ENCODE results near the gene CENPW.

The CENPW gene

DNA sequence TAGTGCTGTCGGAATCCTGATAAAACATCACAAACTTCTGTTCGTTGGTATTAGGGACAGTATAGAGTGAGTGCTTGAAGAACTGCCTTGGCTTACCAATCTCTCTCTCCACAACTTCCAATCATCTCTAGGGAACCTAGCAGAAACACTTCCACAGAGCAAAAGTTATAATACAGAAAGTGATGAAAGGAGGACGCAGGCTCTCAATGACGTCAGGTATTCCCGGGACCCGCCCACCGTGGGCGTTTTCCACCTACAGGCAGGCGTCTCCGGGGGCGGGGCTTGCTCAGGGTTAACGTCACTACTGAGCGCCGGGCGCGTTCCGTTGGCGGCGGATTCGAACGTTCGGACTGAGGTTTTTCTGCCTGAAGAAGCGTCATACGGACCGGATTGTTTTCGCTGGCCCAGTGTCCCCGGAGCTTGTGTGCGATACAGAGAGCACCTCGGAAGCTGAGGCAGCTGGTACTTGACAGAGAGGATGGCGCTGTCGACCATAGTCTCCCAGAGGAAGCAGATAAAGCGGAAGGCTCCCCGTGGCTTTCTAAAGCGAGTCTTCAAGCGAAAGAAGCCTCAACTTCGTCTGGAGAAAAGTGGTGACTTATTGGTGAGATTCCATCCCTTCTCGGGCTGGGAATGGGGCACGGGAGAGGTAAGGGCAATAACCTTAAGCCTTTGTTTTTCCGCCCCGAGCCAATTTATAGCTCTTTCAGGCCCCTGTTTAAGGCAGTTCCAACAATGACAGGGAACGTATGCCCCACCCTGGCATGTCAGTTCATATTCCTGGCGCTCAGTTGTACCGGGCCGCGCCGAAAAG, at the start of gene CENPW:
TSS of gene CENPW (plus strand) at position 320 of the 814 bp plus-strand sequence. CDS start at position 479, 159 bp downstream.
- DNase-seq: peak; percentile 92

DNA sequence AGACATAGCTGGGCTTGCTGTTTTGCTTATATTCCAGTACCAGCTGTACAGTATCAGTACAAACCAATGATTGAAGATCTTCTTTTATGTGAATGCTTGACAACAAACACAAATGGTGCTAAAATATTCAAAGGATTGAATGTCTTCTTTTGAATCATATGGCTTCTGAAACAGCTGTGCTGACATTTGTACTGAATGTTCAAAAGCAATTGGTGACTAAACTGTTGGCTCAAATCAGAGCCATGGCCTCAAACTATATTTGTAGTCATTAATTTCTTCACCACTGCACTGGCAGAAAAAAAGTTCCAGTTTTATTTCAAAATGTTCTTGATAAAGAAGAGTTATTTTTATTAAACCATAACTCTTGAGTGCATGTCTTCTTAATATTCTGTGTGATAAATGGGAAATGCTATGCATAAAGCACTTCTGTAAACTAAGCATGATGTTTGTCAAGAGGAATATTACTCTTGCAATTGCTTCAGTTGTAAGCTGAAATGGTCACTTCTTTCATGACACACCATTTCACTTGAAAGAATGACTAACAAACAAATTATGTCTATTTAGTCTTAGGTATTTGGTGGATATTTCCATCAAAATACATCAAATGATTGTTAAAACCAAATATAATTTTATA, 45.9 kb upstream of the CENPW start:
- no peak for DNase-seq

DNA sequence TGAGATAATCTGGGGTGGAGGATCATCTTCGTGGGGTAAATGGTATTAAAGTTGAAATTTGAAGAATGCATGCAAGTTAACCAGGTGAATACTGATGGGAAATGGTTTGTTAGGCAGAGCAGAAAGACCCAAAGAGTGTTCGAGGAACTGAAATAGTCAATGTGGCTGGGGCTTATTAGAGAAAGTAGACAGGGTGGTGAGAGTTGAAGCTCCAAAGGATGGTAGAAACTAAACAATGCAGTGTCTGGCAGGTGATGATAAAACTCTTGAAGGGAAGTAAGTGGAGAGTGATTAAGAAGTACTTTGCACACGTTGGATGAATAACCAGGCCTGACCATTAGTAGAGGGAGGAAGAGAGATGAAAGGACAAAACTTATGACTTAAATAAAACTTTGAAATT, 39.8 kb upstream of the CENPW start:
- DNase-seq: no peak

DNA sequence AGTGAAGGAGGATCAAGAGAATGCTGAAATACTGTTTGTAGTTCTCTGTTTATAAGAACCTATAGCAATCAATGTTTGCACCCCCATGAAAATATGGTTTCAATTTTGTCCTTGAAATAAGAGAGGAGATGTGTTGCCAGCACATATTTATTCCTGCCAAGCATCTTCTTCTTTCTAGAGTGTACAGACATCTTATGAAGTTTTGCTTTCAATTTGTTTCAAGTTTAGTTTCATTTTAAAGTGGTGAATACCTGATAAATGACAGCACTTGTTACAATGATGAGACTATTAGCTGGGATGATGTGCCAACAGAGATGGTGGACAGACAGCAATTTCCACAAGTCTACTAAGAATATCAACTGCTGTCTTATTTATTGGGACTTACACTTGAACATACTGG, 39.2 kb upstream of the CENPW start:
- DNase-seq: no peak

DNA sequence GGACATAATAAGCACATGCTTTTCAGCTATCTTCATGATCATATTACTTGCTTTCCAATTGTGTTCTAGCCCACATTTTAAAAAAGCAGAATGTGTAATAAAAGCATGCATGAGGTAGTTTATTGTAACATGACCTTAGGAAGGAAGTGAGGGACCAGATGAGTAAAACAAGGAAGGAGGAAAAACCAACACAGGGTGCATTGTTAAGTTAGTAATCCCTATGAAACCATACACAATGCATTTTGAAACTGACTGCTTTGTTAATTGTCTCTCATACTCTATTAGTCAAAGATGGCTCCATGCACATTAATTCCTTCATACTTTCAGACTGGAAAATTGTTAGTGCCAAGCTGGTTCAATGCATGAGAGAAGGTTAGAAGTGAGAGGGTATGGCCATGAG, 37.7 kb upstream of the CENPW start:
- DNase-seq: no peak

DNA sequence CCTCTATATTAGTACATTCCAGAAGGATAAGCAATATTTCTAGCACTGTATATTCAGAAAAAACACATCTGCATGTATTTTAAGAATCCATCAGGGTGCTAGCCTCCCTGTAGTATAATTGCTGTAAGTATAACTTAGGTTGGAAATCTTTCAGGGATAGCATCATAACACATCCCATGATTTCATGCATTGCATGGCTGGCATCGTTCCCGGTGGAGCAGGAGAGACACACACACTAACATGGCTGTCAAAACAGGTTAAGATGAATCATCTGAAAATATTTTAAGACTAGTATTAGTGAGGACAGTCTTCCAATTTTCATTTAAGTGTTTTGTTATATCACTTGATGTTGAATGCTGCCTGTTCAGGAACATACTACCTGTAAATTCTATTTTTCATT, 32.1 kb upstream of the CENPW start:
- DNase-seq: no peak

DNA sequence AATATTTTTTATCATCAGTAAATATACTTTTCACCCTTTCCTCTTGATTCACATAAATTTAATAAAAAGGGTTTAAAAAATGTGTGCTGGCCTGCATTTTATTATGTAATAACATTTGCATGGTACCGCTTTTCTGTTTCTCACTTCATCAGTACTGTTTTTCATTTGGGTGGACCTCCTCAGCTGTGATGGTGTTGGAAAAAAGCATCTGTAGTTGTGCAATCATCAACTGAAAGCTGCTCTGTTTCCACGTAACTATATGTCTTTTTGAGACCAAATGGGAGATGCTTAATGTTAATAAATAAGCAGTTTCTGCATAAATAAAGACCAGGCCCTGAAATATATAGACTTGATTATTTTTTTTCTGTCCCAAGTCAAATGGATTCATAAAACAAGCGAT, 31.6 kb upstream of the CENPW start:
- no peak for DNase-seq

DNA sequence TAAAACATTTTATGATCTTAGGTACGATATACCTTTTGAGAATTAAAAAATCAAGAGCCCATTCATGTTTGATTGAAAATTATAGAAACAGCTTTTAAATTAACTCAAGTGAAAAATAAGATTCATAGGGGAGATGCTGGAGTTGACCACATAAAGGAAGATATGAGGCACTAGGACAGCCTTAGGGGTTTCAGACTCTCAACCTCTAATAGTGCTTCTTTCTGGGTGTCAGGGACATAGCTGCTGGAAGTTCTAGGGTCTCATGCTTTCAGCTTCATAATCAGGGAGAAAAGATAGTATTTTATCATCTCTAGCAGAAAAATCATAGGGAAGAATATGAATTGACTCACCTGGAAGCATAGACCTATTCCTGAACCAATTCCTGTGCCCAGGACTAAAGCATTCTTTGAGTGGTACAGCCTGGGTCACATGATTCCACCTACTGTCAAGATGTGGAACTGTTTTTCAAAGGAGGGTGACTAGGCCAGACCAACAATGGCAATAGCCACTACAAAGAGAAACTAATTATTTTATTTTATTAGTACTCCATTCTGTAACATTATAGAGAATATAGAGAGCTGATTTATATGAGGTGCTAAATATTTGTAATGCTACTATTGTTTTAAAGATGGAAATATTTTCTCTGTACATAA, 27.8 kb upstream of the CENPW start:
- DNase-seq: no peak

DNA sequence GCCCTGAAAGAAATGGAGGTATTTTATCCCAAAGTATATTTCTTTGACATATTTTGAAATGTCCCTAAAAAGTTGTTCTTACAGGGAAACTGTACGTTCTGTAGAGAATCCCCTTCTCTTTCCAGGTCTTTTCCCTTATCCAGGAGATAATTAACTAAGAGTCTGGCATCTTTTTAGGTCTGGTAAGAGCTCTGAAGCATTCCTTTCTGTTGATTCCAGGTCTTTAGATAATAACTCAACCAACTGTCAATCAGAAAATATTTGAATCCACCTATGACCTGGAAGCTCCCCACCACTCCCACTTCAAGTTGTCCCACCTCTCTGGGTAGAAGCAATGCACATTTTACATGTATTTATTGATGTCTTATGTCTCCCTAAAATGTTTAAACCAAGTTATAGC, 26.0 kb upstream of the CENPW start:
- DNase-seq: no peak

DNA sequence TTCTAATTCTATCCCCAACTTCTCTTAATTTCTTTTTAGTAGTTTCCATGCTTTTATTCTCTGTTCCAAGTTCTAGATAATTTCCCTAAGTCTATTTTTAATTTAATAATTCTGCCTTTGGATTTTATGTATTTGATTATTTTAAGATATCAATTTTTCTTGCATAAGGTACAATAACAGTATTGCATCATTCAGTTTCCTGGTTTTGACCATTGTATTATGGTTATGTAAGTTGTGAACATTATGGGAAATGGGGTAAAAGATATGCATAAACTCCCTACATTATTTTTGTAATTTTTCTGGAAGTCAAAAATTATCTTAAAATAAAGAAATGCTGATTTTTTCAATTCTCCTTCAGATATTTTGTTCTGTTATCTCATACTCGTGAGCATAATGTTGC, 21.1 kb upstream of the CENPW start:
- no peak for DNase-seq

DNA sequence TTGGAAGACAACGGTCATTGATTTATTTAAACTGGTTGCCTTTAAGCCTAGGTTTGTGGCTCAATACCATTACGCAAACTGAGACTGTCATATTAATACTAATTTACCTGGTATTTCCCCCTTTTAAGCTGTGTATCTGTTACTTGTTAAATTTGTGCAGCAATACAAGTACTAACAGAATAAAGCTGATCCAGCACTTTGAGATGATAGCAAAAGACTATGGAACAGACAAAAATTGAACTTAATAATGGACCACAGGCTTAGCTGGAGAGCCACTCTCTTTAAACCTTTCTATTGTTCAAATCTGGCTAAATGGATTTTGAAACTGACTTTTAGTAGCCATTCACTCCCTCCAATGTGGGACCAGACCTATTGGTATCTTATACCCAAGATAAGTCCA, 6.2 kb upstream of the CENPW start:
- no peak for DNase-seq

DNA sequence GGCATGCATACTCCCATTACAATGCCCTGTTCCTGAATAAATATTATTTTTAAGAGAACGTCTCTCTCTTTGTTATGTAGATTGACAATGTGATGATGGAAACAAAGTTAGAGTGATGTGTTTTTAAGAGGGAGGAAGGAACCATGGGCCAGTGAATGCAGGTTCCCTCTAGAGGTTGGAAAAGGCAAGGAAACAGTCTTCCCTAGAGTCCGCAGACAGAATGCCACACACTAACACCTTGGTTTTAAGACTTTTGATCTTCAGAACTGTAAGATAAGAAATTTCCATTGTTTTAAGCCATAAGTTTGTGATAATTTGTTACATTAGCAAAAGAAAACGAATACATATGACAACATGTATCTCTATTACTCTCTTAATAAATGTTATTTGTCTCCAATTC, 4.7 kb upstream of the CENPW start:
- DNase-seq: no peak

DNA sequence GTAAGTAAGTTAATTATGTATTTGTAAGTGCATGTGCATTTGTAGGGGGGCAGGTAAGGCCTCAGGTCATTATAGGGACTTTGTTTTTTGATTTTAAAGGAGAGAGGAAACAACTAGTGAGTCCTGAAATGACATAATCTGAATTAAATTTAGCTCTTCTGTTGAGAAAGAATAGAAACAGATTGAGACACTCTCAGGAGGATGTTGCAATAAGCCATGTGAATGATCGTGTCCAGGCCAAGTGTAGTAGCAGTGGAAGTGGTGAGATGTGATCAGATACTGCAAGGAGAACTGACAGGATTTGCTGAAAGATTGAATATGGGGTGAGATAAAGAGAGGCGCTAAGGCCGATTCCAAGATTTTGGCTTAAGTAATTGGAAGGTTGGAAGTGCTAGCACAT, 2.6 kb upstream of the CENPW start:
- DNase-seq: no peak

DNA sequence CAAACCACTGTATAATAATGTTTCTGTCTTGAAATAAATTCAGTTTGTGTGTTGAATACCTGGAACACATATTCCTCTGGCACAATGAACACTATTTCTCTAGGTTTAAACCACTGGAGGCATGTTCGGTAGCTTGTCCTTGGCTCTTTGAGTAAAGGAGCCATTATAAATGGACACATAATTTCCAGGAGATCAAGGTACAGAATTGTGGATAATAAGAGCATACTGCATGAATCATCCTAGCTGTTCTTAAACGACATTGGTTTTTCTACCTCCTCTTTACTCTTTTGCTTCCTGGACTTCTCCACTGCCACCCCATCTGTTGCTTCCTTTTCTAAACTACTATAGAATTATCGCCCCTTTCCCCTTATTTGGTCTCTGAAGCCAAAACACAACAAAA, 1.2 kb downstream of the CENPW start:
- DNase-seq: no peak

DNA sequence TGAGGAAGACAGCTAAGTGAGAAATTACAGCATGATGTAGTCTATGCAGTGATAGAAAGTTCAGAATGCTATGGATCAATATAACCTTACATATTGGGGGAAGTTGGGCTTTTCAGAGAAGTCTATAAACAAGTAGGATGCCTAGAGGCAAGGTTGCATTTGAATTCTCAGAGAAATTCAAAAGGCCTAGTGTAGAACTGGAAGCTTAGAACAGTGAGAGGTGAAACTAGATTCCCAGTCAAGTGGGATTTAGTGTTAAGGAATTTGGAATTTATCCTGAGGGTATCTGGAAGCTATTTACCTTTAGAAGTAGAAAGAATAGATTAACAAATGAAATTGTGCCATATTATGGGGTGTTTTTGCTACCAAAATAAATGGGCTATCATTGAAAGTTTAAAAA, 4.3 kb downstream of the CENPW start:
- no peak for DNase-seq

DNA sequence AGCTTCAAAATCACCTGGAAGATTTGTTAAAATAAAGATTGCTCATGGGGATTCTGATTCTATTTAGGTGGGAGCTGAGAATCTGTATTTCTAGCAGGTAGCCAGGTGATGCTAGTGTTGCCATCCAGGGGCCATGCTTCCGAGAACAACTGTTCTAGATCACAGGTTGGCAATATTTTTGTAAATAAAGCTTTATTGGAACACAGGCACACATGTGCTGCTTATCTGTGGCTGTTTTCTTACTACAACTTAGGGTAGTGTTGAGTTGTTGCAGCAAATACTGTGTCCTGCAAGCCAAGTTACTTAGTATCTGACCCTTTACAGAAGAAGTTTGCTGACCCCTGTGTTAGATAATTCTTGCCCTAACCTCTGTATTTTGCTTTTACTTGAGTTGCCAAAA, 12.0 kb downstream of the CENPW start:
- DNase-seq: no peak

DNA sequence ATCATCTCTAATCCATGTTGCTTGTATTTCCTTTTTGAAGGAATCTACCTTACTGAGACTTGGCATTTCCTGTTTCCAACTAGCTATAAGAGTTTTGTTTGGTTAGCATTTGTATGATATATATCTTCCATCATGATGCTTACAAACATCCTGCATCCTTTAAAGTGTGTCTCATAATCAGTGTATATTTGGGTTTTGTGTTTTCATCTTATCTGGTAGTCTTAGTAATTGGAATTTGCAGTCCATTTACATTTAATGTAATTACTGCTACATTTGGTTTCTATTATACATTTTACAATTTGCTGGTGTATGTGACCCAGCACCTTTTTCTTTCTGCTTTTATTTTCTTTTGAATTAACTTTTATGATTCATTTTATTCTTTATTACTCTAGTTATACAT, 12.6 kb downstream of the CENPW start:
- DNase-seq: no peak

DNA sequence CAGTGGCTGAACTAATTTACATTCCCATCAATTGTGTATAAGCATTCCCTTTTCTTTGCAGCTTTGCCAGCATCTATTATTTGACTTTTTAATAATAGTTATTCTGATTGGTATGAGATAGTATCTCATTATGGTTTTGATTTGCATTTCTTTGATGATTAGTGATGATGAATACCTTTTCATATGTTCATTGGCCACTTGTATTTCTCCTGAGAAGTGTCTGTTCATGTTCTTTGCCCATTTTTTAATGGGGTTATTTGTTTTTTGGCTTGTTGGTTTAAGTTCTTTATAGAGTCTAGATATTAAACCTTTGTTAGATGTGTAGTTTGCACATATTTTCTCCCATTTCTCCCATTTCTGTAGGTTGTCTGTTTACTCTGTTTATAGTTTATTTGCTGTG, 16.6 kb downstream of the CENPW start:
- DNase-seq: no peak

DNA sequence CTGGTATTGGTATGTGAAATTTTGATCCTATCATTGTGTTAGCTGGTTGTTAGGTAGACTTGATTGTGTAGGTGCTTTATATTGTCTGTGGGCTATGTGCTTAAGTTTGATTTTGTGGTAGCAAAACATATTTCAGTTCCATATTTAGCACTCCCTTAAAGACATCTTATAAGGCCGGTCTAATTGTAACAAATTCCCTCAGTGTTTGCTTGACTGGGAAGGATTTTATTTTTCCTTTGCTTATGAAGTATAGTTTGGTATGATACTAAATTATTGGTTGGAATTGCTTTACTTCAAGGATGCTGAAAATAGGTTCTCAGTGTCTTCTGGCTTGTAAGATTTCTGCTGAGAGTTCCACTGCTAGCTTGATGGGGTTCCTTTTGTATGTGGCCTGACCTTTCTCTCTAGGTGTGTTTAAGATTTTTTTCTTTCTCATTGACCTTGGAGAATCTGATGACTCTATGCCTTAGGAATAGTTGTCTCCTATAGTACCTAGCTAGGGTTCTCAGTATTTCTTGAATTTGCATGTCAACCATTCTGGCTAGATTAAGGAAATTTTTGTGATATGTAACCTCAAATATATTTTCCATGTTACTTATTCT, 20.1 kb downstream of the CENPW start:
- DNase-seq: no peak

DNA sequence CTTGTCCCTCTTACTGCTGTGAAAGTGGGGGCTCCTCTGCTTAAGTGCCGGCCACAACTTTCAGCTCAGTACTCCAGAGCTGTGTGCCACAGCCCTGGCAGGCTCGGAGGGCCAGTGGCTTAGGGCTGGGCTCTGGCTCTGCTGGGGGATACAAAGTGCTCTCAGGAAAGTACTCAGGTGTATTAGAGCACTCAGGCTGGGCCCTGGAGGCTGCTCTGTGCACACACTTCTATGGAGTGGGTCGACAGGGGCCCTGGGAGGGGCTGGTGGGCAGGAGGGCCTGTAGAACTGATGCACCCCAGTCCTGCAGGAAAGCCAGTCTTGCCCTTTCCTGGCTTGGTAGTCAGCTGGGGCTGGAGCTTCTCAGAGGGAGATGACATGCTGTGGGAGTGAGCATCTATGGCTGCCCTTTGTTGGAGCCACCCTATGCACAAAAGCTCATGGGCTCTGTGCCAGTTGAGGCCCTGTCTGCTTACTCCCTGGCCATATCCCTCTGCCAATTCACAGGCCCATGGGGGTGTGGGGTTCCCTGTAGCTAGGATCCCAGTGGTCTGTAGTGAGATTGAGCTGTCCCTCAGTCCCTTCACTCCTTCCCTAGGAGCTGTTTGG, 22.0 kb downstream of the CENPW start:
- no peak for DNase-seq

DNA sequence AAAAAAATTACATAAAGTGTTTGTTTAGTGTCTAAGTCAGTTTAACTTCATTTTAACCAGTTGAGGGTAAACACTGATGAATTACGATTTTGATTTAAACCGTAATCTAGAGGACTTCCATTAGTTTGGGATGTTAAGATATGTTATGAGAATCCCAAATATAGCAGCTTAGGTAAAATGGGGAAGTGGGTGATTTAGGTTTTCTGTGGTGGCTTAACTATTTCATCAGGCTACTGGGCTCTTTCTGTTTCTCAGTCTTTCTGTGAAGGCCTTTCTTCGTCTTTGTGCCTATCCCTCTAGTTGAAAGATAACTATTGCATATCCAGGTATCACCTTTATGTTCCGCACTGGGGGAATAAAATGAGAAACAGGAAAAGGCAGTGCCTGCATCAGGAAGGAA, 27.9 kb downstream of the CENPW start:
- DNase-seq: no peak

DNA sequence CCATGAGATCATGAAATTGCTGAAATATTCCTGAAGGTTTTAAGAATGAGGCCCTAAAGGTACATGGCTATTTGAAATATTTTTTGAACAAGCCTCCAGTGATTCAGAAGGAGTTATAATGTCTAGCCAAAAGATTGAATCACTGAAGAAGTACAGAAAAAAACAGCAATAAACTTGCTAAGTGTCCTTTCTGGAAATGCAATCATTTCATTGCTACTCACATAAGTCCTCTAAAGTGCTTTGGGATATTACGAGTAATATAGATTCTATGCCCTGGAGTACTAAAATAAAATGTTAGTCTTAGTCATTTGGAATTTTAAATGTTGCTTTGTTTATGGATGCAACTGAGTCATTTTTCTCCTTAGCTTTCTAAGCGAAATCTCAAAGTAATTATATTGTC, 32.7 kb downstream of the CENPW start:
- no peak for DNase-seq

DNA sequence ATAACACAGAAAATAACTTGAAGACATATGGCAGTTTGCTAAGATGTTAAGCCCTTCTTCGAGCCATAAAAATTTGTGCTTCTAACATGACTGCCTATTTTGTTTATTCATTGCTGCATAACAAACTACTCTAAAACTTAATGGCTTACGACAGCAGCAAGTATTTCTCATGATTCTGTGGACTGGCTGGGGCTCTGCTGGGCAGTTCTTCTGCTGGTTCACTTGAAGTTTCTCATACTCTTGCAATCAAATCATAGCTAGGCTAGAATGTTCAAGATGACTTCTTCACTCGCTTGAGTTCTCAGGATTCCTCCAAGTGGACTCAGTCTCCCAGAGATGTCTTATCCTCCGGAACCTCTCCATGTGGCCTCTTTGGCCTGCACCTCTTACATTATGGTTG, 33.4 kb downstream of the CENPW start:
- no peak for DNase-seq

DNA sequence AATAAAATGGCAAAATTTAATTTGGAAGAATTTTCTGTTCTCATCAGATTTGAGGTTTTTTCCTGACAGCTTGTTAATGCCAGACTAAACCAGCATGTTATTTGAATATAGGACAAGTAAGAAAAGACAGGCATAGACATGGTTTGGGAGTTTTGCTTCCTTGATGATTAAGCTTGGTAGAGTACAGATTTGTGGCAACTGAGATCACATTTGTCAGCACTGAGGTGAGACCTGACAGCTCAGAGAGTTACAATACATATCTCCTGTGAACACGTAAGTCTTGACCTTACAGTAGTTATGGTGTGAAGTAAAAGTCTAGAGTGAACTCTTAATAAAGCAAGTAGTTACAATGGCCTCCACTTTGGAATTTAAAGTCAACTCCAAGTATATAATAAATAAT, 34.5 kb downstream of the CENPW start:
- no peak for DNase-seq

All from NK-92 treated with Interleukin-12 subunit alpha and Interleukin-12 subunit beta, amount 100 ng/mL, for 24 hours (cell line).